ENCODE results near the gene STRADB. TPM values are rescaled to one million over a fixed set of nuclear protein-coding genes. Genes with fewer than 3 reads are reported as not detected.

STRADB gene
- total and polyA plus RNA-seq, 2 experiments from 2014 or later, result 62.5 to 68.3 TPM

GRCh38 chr2:201413552-201413951 lies 38.0 kb upstream of the STRADB start:
- Histone ChIP-seq H3K27me3 (no peaks in the 10 kb centered on the region), H4K20me1 (ENCODE audit: insufficient read depth, poor library complexity, severe bottlenecking) (no peaks in the 10 kb centered on the region), H3K9me2 (replicated peaks; ENCODE audit: insufficient read depth) (no peaks in the 10 kb centered on the region), H3K4me3 (no peak overlapping the region), H3K4me1 (ENCODE audit: insufficient read depth) (peaks cover 4% of the 10 kb centered on the region), H2AFZ (no peak overlapping the region), H3K79me2 (peaks cover 55% of the 10 kb centered on the region), H3K27ac (no peak overlapping the region), H3K4me2 (no peak overlapping the region), H3K9me3 (ENCODE audit: low read depth) (no peaks in the 10 kb centered on the region), H3K36me3 (replicated peaks; ENCODE audit: insufficient read depth, low read depth) (no peaks in the 10 kb centered on the region)
- no peak for DNase-seq (ENCODE audit: low spot score)
- no peak for TF ChIP-seq EZH2 (IDR thresholded peaks at IDR 0.05; ENCODE audit: borderline replicate concordance)
- no peak for TF ChIP-seq EZH2phosphoT487 (IDR thresholded peaks at IDR 0.05; ENCODE audit: low read depth, severe bottlenecking, unreplicated experiment)
- no peak for TF ChIP-seq CTCF (IDR thresholded peaks at IDR 0.05; ENCODE audit: poor library complexity)
- WGBS (ENCODE audit: low lambda C conversion rate, missing lambda C conversion rate), result 72% methylated on average over 4 of the region's 4 CpGs

- Histone ChIP-seq H4K20me1 (ENCODE audit: insufficient read depth, poor library complexity, severe bottlenecking) (no peaks in the 10 kb centered on the region), H3K9me2 (replicated peaks; ENCODE audit: insufficient read depth) (no peaks in the 10 kb centered on the region), H3K4me2 (no peak overlapping the region), H2AFZ (no peak overlapping the region), H3K27ac (no peak overlapping the region), H3K4me3 (no peak overlapping the region), H3K36me3 (replicated peaks; ENCODE audit: insufficient read depth, low read depth) (no peaks in the 10 kb centered on the region), H3K27me3 (no peaks in the 10 kb centered on the region), H3K4me1 (ENCODE audit: insufficient read depth) (peaks cover 4% of the 10 kb centered on the region), H3K9me3 (ENCODE audit: low read depth) (no peaks in the 10 kb centered on the region), H3K79me2 (peaks cover 55% of the 10 kb centered on the region)
- WGBS (ENCODE audit: low lambda C conversion rate, missing lambda C conversion rate), result 51% methylated on average over 3 of the region's 3 CpGs
- no peak for TF ChIP-seq CTCF (IDR thresholded peaks at IDR 0.05; ENCODE audit: poor library complexity)
- TF ChIP-seq EZH2phosphoT487 (IDR thresholded peaks at IDR 0.05; ENCODE audit: low read depth, severe bottlenecking, unreplicated experiment), result no peak
- no peak for TF ChIP-seq EZH2 (IDR thresholded peaks at IDR 0.05; ENCODE audit: borderline replicate concordance)
- DNase-seq (ENCODE audit: low spot score), result no peak
These were observed 37.2 kb upstream of the STRADB start for GRCh38 chr2:201414099-201415023.

GRCh38 chr2:201415149-201415548 lies 36.4 kb upstream of the STRADB start:
- H3K36me3 ChIP-seq (replicated peaks; ENCODE audit: insufficient read depth, low read depth), result no peaks in the 10 kb centered on the region
- H3K79me2 ChIP-seq, result peaks cover 54% of the 10 kb centered on the region
- TF ChIP-seq EZH2phosphoT487 (IDR thresholded peaks at IDR 0.05; ENCODE audit: low read depth, severe bottlenecking, unreplicated experiment), result no peak
- no peak for TF ChIP-seq EZH2 (IDR thresholded peaks at IDR 0.05; ENCODE audit: borderline replicate concordance)
- no peak for TF ChIP-seq CTCF (IDR thresholded peaks at IDR 0.05; ENCODE audit: poor library complexity)

More at GRCh38 chr2:201415149-201415548, 36.4 kb upstream of the STRADB start:
- H3K9me2 ChIP-seq (replicated peaks; ENCODE audit: insufficient read depth), result no peaks in the 10 kb centered on the region
- no peak overlapping the region for H3K4me2 ChIP-seq
- no peaks in the 10 kb centered on the region for H4K20me1 ChIP-seq (ENCODE audit: insufficient read depth, poor library complexity, severe bottlenecking)
- no peaks in the 10 kb centered on the region for H3K9me3 ChIP-seq (ENCODE audit: low read depth)
- peaks cover 4% of the 10 kb centered on the region for H3K4me1 ChIP-seq (ENCODE audit: insufficient read depth)
- DNase-seq (ENCODE audit: low spot score), result no peak
- no peak overlapping the region for H3K27ac ChIP-seq
- H3K27me3 ChIP-seq, result no peaks in the 10 kb centered on the region
- H2AFZ ChIP-seq, result no peak overlapping the region
- WGBS (ENCODE audit: low lambda C conversion rate, missing lambda C conversion rate), result 73% methylated on average over 2 of the region's 2 CpGs
- no peak overlapping the region for H3K4me3 ChIP-seq
